COLO668 (cell line): ENCODE results near the gene CADM3.

Experiments used
- DNase-seq: peaks from one replicate; lab custom pipeline; 2025; ENCODE audit not compliant: unreplicated experiment; lab: John Stamatoyannopoulos, UW

Gene CADM3

DNA sequence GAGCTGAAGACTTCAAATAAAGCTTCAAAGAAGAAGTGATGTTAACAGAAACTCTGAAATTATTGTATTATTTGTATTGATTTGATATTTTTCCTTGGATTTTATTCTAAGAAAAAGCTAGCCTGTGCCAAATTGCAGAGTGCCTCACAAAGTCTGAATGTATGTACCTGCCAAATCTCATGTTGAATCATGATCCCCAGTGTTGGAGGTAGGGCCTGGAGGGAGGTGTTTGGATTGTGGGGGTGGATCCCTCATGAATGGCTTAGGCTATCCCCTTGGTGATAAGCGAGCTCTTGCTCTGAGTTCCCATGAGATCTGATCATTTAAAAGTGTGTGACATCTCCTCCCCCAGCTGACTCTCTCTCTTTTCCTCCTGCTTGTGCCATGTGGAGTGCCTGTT, 76.9 kb downstream of the CADM3 start:
- DNase-seq = no peak

DNA sequence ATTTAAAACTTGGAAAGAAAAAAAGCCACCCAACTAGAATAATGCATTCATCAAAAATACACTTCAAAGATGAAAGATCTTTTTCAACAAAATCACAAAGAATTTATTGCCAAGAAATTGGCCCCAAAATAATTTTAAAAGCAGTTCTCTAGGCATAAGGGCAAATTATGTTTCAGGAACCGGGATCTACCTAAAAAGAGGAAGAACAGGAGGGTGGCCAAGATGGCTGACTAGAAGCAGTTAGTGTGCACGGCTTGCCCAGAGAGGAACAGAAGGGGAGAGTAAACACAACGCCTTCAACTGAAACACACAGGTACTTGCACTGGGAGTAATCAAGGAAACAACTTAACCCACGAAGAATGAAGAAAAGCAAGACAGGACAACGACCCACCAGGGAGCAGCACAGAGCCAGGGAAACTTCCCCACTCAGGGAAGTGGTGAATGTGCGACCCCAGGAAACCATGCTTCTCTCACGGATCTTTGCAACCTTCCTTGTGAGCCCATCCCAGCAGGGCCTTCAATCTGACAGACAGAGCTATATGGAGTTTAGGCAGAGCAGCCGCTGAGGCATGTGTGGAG, 79.3 kb downstream of the CADM3 start:
- no peak for DNase-seq
